ENCODE data around the gene NOL6. TPM values are rescaled to one million over a fixed set of nuclear protein-coding genes. Genes with fewer than 3 reads are reported as not detected.

Gene NOL6
- total and polyA plus RNA-seq, 2 of the 8 experiments (the other 6 are each of a cell fraction or from before 2014, with no cell fraction given): 44.0 to 55.0 TPM

- Histone ChIP-seq H2BK5ac (ENCODE audit: low read depth, low read length) (no peak overlapping the region), H3K79me2 (ENCODE audit: control insufficient read depth in 1 of 2, insufficient read depth in 2 of 2, low read length in 2 of 2) (no peaks in the 10 kb centered on the region), H4K5ac (ENCODE audit: insufficient read length, low read depth, low read length) (no peak overlapping the region), H3K23ac (ENCODE audit: insufficient read length) (no peak overlapping the region), H2AK5ac (ENCODE audit: low read depth, low read length) (no peak overlapping the region), H3K4me1 (replicated peaks in 1 of 4; ENCODE audit: control insufficient read depth in 3 of 4, insufficient read depth in 4 of 4, low read length in 3 of 4) (no peaks in the 10 kb centered on the region), H3K56ac (replicated peaks; ENCODE audit: insufficient read length, low read depth, low read length) (no peak overlapping the region), H3K18ac (ENCODE audit: extremely low read depth, low read length) (no peak overlapping the region), H3K27ac (ENCODE audit: low read depth, low read length) (no peak overlapping the region), H3K14ac (ENCODE audit: insufficient read length) (no peak overlapping the region), H4K20me1 (replicated peaks in 1 of 2; ENCODE audit: control insufficient read depth in 1 of 2, insufficient read depth in 2 of 2, low read length in 2 of 2) (no peaks in the 10 kb centered on the region), H3K36me3 (ENCODE audit: control insufficient read depth in 2 of 4, insufficient read depth in 4 of 4, low read length in 3 of 4) (no peaks in the 10 kb centered on the region), H3K4ac (replicated peaks; ENCODE audit: insufficient read length, low read depth, low read length) (no peak overlapping the region), H3K27me3 (replicated peaks in 1 of 4; ENCODE audit: control insufficient read depth in 3 of 4, extremely low read depth in 1 of 4, insufficient read depth in 3 of 4, low read length in 3 of 4) (no peaks in the 10 kb centered on the region), H4K91ac (replicated peaks; ENCODE audit: insufficient read length, low read length) (no peak overlapping the region), H3K9ac (replicated peaks in 1 of 4; ENCODE audit: extremely low read depth in 1 of 4, low read depth in 3 of 4, low read length in 3 of 4) (no peak overlapping the region), H2BK20ac (ENCODE audit: low read length) (no peak overlapping the region), H4K8ac (ENCODE audit: extremely low read depth, insufficient read depth, low read length) (no peak overlapping the region), H2BK15ac (ENCODE audit: low read length) (no peak overlapping the region), H2BK120ac (replicated peaks; ENCODE audit: low read depth, low read length) (no peak overlapping the region), H3K4me2 (ENCODE audit: insufficient read depth in 1 of 2, low read depth in 2 of 2, low read length in 2 of 2) (no peak overlapping the region), H3K23me2 (ENCODE audit: low read depth, low read length) (no peaks in the 10 kb centered on the region; the same call in 1 of the 2 replicates), H2BK12ac (ENCODE audit: low read depth, low read length) (no peak overlapping the region), H3K9me3 (ENCODE audit: insufficient read depth in 2 of 2, low read depth in 1 of 2, low read length in 1 of 2) (no peaks in the 10 kb centered on the region), H3K79me1 (ENCODE audit: low read depth, low read length) (no peaks in the 10 kb centered on the region), H2AFZ (ENCODE audit: low read length) (no peak overlapping the region), H3K4me3 (ENCODE audit: extremely low read depth in 1 of 4, insufficient read depth in 2 of 4, low read depth in 3 of 4, low read length in 4 of 4) (no peak overlapping the region)
- CTCF ChIA-PET (ENCODE audit: partially characterized antibody): interaction anchor here (1.8 kb wide), 1 partner anchor 16 kb away, joined by 4 read pairs; no protein-coding TSS in a partner anchor
- WGBS, 2 experiments (ENCODE audit: extremely low coverage in 1 of 2, insufficient coverage in 1 of 2, insufficient read length in 1 of 2, insufficient replicate concordance in 2 of 2, low coverage in 1 of 2, low lambda C conversion rate in 2 of 2, missing lambda C conversion rate in 1 of 2): 85% methylated on average over 1 of the region's 1 CpG; no CpG with 5 or more reads in 1 of the 2 experiments
- FAIRE-seq (no peak), DNase-seq (ENCODE audit: low read depth in 1 of 2, low spot score in 2 of 2) (no peak)
- POLR2A ChIA-PET (ENCODE audit: partially characterized antibody): no interaction called here
- no peak for TF ChIP-seq SRF (IDR thresholded peaks at IDR 0.05; ENCODE audit: low read depth, low read length)
- peak in 1 of 3 experiments; percentile 1; a peak in 1 of 4 replicates for TF ChIP-seq CTCF (IDR thresholded peaks at IDR 0.05; ENCODE audit: control extremely low read depth in 1 of 3, insufficient read depth in 1 of 3, low read depth in 1 of 3, low read length in 3 of 3)
Measured at GRCh38 chr9:33498387-33498786, 24.7 kb upstream of the NOL6 start.
